Naive B cell (primary cell): ENCODE measurements around the gene THADA. TPM values are rescaled to one million over a fixed set of nuclear protein-coding genes. Genes with fewer than 3 reads are reported as not detected.
A peak's percentile ranks its signal among the peaks of the same experiment; 100 is the strongest.
"Not testable (repeated sequence)": the region's sequence is repeated elsewhere in the genome, so short reads cannot be mapped to it uniquely, and the experiment has no call there.

Source experiments
- ATAC-seq, 2 donors: fragments of 150-1000 bp; cut with Tn5 transposase; 2 replicates each; pipeline ENCODE4 v1.10.0; 2021; ENCODE audit warnings: low read depth in 2 of 2, mild to moderate bottlenecking in 2 of 2, moderate library complexity in 2 of 2
- DNase-seq: peaks from one replicate; pipeline ENCODE4 v3.0.0; 2022
- H3K27ac Mint-ChIP-seq, 6 donors: one replicate each; pipeline ENCODE4 v1.8.0; 2020 to 2022; ENCODE audit warnings: mild to moderate bottlenecking in 6 of 6, mixed read lengths in 6 of 6, moderate library complexity in 5 of 6, inconsistent platforms in 2 of 6
- H3K27me3 Mint-ChIP-seq, 3 donors: one replicate each; pipeline ENCODE4 v1.8.0; 2021 to 2022; ENCODE audit warnings: mixed read lengths in 3 of 3, mild to moderate bottlenecking in 1 of 3
- H3K36me3 Mint-ChIP-seq, 2 donors: one replicate each; pipeline ENCODE4 v1.8.0; 2020 to 2022; ENCODE audit warnings: mixed read lengths in 2 of 2, inconsistent platforms in 1 of 2, mild to moderate bottlenecking in 1 of 2
- H3K4me1 Mint-ChIP-seq, 3 donors: one replicate each; pipeline ENCODE4 v1.8.0; 2020 to 2022; ENCODE audit warnings: mixed read lengths in 3 of 3, inconsistent platforms in 1 of 3, mild to moderate bottlenecking in 1 of 3, moderate library complexity in 1 of 3
- H3K4me3 Mint-ChIP-seq, 8 donors: one replicate each; pipeline ENCODE4 v1.8.0; 2020 to 2022; ENCODE audit warnings: mild to moderate bottlenecking in 8 of 8, mixed read lengths in 8 of 8, moderate library complexity in 8 of 8, inconsistent platforms in 2 of 8
- H3K9me3 Mint-ChIP-seq, 7 donors: one replicate each; pipeline ENCODE4 v1.8.0; 2020 to 2022; ENCODE audit warnings: mixed read lengths in 7 of 7, mild to moderate bottlenecking in 5 of 7, inconsistent platforms in 2 of 7, moderate library complexity in 1 of 7
- polyA plus RNA-seq, 6 donors: library from polyadenylated mRNA; unstranded; fragments of 300-500 nt; fragmentation: Illumina TruSeq; gene quantifications; one replicate each; pipeline ENCODE4 v1.2.3, GENCODE V29; 2021; ENCODE audit warnings: low read depth in 6 of 6

THADA gene
- polyA plus RNA-seq, 6 donors from 2014 or later: 8.3 to 20.2 (median 13.0) TPM

DNA sequence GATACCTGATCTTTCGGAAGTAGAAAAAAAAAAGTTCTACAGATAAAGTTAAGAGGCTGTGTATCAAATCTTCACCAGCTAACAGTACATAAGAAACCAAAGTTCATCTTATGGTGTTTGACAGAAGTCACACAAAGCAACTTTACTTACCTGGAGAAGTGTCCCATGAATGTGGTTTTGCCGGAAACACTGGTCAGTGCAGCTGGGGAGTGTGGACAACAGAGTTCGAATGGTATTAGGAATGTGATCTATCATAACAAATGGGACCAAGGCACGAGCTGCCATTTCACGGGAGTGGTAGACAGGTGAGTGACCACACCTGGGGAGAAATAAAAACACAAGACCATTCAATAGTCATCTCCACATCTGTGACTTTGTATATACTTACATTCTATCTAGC is 198.0 kb downstream of the THADA start:
- ATAC-seq: no peak
- H3K27ac Mint-ChIP-seq: peak overlapping the region in 2 of 6 donors; percentile 6 to 26

DNA sequence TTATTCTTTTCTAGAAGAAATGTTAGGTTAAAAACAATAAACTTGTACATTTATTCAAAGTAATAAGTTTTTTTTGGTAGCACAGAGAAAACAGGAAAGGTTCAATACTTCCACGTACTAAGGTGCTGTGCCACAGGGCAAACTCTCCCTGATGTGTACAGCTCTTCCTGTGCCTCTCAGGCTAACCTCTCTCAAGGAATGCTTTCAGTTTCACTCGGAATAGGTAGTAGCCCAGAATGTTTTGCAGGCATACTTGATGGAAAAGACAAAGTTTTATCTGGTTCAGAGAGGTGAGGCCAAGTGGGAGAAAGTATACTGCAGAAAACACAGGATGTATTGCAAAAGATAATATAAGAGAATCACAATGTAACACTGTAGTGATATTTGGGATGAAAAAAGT is 198.4 kb downstream of the THADA start:
- DNase-seq (no peak), ATAC-seq (no peak)
- peaks cover 0 to 1% (median 0%) of the 10 kb centered on the region in 3 donors for H3K4me1 Mint-ChIP-seq
- H3K4me3 Mint-ChIP-seq: no peak overlapping the region
- H3K9me3 Mint-ChIP-seq: no peaks in the 10 kb centered on the region
- peak overlapping the region in 1 of 6 donors; percentile 26 for H3K27ac Mint-ChIP-seq
- peaks cover 13 to 33% of the 10 kb centered on the region in 2 donors for H3K36me3 Mint-ChIP-seq
- no peaks in the 10 kb centered on the region for H3K27me3 Mint-ChIP-seq

More for the DNA sequence above, 198.0 kb downstream of the THADA start:
- Mint-ChIP-seq H3K27me3 (no peaks in the 10 kb centered on the region), H3K4me3 (no peak overlapping the region), H3K36me3 (peaks cover 13 to 32% of the 10 kb centered on the region in 2 donors), H3K4me1 (peaks cover 0 to 5% (median 0%) of the 10 kb centered on the region in 3 donors), H3K9me3 (no peaks in the 10 kb centered on the region)
- no peak for DNase-seq

DNA sequence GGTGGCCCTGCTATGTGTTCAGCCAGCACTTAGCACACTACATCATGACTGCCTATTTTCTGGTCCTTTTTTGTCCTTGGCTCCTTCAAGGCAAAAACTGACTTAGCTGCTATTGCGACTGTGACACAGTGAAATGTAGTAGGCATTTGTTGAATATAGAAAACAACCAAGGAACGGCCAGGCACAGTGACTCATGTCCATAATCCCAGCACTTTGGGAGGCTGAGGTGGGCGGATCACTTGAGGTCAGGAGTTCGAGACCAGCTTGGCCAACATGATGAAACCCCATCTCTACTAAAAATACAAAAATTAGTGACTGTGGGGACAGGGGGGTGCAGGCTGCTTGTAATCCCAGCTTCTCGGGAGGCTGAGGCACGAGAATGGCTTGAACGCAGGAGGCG is 199.5 kb downstream of the THADA start:
- not testable (repeated sequence) for DNase-seq, H3K27me3 Mint-ChIP-seq, H3K4me1 Mint-ChIP-seq, H3K4me3 Mint-ChIP-seq, ATAC-seq, H3K9me3 Mint-ChIP-seq
- Mint-ChIP-seq H3K36me3 (peaks cover 13 to 33% of the 10 kb centered on the region in 2 donors), H3K27ac (peak overlapping the region in 1 of 6 donors; percentile 15)

DNA sequence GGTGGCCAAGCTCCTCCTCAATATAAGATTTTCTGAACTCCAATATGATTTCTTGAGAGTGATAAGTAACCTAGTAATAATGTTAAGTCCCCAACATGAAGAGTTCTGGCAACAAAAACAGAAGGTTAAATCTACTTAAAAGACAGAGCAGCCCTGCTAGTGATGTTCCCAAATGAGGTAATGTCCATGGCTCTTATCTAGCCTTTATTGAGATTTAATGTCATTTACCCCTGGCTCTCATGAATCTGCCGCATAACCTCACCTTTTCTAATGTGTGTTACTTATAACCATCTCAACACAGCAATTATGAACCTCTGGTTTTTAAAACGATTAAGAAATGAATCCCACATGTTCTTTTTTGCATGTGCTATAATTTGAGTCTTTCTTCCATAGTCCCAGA is 201.9 kb downstream of the THADA start:
- Mint-ChIP-seq H3K27me3 (no peaks in the 10 kb centered on the region), H3K27ac (peak overlapping the region in 1 of 6 donors; percentile 36), H3K4me3 (no peak overlapping the region), H3K36me3 (peaks cover 22 to 29% of the 10 kb centered on the region in 2 donors), H3K4me1 (peaks cover 4 to 5% (median 5%) of the 10 kb centered on the region in 3 donors), H3K9me3 (no peaks in the 10 kb centered on the region)
- ATAC-seq (no peak), DNase-seq (no peak)

DNA sequence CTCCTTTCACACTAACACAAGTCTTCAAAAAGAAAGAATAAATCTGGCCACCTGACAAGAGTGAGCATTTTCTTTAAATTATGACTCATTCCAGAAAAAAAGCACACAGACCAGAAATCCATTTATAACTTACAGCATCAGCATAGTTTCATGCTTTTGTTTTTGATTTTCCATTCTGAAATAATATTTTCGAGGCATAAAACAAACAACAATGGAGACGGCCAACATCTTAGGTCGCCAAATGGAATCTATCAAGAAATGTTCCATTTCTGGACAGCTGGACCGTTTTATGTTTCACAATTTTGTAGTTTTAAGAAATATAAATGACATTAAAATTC is 204.0 kb downstream of the THADA start:
- H3K27ac Mint-ChIP-seq: no peak overlapping the region
- no peak for DNase-seq
- H3K4me1 Mint-ChIP-seq: peaks cover 4 to 5% (median 5%) of the 10 kb centered on the region in 3 donors
- no peaks in the 10 kb centered on the region for H3K9me3 Mint-ChIP-seq
- ATAC-seq: no peak
- H3K27me3 Mint-ChIP-seq: no peaks in the 10 kb centered on the region
- H3K4me3 Mint-ChIP-seq: no peak overlapping the region
- H3K36me3 Mint-ChIP-seq: peaks cover 9% of the 10 kb centered on the region in 2 donors

DNA sequence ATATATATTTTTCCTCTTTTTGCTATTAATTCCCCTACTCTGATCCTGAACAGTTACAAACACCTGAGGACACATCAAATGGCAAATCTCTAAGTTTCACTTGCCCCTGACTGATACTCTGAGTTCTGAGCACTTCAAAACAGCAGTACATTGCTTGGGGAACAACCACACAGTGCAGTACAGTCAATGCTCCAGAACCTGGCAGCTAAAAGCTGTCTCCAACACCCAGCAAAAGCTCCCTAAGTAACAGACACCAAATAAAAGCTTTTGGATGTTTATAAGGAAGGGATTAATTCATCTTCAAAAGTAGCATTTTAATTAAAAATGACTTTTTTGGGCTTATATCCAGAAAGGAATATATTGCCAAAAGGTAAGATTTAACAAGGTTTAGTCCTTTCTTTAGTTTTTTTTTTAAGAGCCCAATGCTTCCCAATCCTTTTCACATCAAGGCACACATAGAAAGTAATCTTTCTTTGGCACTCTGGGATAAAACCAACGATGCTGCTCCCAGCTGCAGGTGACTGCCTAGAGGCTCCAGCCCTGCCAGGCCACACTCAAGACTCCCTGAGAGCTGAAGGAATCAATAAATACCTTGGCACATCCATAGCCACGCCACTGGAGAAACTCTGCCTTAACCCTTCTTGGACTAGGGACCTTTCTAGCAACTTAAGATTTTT is 204.5 kb downstream of the THADA start:
- H3K27me3 Mint-ChIP-seq: no peaks in the 10 kb centered on the region
- H3K4me1 Mint-ChIP-seq: peaks cover 4 to 5% (median 5%) of the 10 kb centered on the region in 3 donors
- peak overlapping the region in 1 of 6 donors; percentile 8 for H3K27ac Mint-ChIP-seq
- no peak for DNase-seq
- no peak for ATAC-seq
- no peaks in the 10 kb centered on the region for H3K9me3 Mint-ChIP-seq
- H3K4me3 Mint-ChIP-seq: no peak overlapping the region
- peaks cover 9% of the 10 kb centered on the region in 2 donors for H3K36me3 Mint-ChIP-seq

DNA sequence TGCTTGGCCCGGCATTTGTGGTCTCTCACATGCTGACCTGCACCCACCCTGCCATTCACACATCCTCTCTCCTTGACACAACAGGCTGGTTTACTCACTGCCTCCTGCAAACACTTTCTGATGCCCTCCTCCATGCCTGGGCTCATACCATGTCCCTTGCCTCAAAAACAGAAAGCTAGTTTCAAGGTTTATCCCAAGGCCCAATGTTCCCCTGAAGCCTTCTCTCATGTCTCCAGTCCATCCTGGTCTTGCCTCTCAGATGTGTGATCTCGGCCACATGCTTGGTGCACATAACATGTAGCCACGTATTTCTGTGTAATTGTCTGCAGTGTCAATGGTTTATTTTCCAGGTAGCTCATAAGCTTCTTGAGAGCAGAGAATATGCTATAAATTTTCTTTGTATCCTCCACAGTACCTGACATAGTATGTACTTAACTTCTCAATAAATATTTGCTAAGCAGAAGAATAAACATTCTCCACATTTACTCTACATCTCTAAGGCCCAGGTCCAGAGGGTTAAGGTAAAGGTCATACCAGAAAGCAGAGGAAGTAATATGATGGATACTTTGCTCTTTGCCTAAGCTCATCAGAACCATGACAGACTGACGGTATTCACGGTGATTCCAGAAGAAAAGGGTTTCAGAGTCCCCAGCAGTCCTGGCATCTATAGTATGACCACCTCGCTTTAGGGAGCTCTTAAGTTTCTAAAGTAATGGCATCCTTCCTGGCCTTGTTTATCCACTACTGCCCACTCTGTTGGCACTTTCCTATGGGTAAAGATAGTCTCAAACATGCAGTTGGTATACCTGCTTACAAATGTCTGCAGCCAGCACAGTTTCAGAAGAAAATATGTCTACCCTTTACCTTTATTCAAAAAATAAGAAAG is 206.0 kb downstream of the THADA start:
- ATAC-seq: no peak
- no peak overlapping the region for H3K4me3 Mint-ChIP-seq
- peak overlapping the region in 1 of 6 donors; percentile 16 for H3K27ac Mint-ChIP-seq
- no peaks in the 10 kb centered on the region for H3K27me3 Mint-ChIP-seq
- no peaks in the 10 kb centered on the region for H3K9me3 Mint-ChIP-seq
- H3K4me1 Mint-ChIP-seq: peaks cover 4 to 5% (median 5%) of the 10 kb centered on the region in 3 donors
- no peak for DNase-seq
- peaks cover 9% of the 10 kb centered on the region in 2 donors for H3K36me3 Mint-ChIP-seq

DNA sequence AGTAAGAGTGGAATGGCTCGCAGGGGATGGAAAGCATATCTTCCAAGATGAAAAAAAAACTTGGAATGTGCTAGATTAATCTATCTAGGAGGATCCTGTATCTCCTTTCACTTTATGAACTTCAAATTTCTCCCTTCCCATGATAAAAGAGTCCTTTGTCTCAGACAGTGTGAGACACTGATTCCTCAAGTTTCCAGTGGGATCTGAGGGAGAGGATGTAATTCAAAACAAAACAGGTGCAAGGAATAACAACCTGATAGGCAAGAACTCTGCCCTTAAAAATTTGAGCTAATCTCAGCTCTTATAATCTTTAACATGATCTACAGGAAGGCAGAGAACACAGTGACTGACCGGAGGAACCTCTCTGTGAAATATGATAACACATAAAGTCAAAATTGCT is 207.5 kb downstream of the THADA start:
- H3K4me3 Mint-ChIP-seq: no peak overlapping the region
- no peaks in the 10 kb centered on the region for H3K27me3 Mint-ChIP-seq
- H3K27ac Mint-ChIP-seq: peak overlapping the region in 1 of 6 donors; percentile 22
- peaks cover 4 to 9% (median 5%) of the 10 kb centered on the region in 3 donors for H3K4me1 Mint-ChIP-seq
- H3K36me3 Mint-ChIP-seq: peaks cover 9% of the 10 kb centered on the region in 2 donors
- DNase-seq (no peak), ATAC-seq (no peak)
- no peaks in the 10 kb centered on the region for H3K9me3 Mint-ChIP-seq

DNA sequence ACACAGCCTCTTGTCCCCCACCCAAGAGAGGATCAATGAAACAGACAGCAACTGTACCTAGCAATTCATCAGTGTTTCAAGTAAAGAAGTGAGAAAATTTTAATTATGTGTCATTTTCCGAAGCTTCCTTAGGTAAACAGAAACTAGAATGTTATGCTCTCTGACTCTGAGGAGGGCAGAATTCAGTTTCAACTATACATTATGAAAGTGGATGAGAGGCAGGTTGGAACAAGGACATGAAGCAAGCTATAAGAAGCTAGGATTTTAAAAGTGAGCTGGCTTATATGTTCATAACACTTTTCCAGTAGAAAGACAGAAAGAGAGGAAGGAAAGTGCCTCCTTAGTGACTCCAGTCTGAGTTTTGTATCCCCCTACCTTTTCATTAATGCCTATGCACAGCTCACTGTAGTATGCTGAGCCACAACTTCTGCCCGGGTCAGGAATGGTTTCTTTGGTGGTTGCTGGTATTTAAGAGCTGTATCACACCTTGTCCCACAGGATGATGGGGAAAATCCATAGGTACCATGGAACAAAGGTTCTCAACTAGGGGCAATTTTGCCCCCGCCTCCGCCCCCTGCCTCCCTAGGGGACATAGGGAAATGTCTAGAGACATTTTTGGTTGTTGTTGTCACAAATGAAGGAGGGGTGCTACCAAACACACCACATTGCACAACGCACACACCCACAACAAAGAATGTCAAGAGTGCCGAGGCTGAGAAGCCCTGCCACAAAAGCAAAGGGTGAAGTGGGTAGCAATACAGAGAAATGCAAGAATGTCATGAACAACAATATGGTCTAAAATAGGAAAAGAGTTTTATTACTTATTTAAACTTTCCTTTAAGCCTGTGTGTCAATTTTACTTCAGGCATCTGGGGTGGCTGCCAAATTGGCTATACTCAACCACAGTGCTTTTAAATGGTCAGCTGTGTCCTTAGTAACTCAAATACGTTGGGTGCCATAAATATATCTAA is 208.5 kb downstream of the THADA start:
- Mint-ChIP-seq H3K27ac (peak overlapping the region in 2 of 6 donors; percentile 41 to 49), H3K9me3 (no peaks in the 10 kb centered on the region), H3K27me3 (no peaks in the 10 kb centered on the region), H3K4me1 (peaks cover 4 to 9% (median 5%) of the 10 kb centered on the region in 3 donors), H3K4me3 (peak overlapping the region in 1 of 8 donors; percentile 2), H3K36me3 (peaks cover 5 to 9% of the 10 kb centered on the region in 2 donors)
- no peak for DNase-seq
- ATAC-seq: no peak

DNA sequence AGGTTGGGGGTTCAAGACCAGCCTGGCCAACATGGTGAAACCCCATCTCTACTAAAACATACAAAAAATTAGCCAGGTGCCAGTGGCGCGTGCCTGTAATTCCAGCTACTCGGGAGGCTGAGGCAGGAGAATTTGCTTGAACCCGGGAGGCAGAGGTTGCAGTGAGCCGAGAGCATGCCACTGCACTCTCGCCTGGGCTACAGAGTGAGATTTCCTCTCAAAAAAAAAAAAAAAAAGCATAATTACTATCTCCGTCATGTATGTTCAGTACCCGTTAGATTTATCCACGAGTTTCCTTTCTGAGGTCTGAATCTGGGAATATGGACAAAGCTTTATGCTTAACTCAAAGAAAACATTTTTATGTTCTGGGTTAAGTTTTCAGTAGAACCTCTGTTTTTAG is 209.2 kb downstream of the THADA start:
- not testable (repeated sequence) for DNase-seq, H3K27me3 Mint-ChIP-seq, ATAC-seq, H3K36me3 Mint-ChIP-seq, H3K4me1 Mint-ChIP-seq, H3K9me3 Mint-ChIP-seq
- peak overlapping the region in 3 of 6 donors; percentile 41 to 51 (median 49) for H3K27ac Mint-ChIP-seq
- H3K4me3 Mint-ChIP-seq: peak overlapping the region in 1 of 8 donors; percentile 2

DNA sequence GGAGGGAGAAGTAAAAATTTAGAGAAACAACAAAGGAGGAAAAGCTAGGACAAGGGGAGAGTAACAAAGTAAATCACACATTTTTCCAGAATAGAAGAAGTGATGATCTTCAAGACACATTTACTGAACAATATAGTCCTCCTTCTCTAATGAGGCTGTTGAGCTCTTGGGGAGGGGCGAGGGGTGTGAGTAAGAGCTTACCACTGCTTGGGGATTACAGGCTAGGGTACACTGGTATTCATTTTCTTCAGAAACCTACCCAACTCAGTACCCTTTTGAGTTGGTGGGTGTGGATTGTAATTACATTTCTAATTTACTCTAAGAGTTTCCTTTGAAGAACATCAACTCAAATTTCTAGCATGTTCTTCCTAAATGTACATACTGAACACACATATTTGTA is 211.7 kb downstream of the THADA start:
- H3K27me3 Mint-ChIP-seq: no peaks in the 10 kb centered on the region
- H3K9me3 Mint-ChIP-seq: peaks cover 0 to 1% (median 0%) of the 10 kb centered on the region in 7 donors
- no peak overlapping the region for H3K27ac Mint-ChIP-seq
- no peak overlapping the region for H3K4me3 Mint-ChIP-seq
- DNase-seq (no peak), ATAC-seq (no peak)
- H3K36me3 Mint-ChIP-seq: peaks cover 14 to 18% of the 10 kb centered on the region in 2 donors
- H3K4me1 Mint-ChIP-seq: peaks cover 0 to 5% (median 4%) of the 10 kb centered on the region in 3 donors

DNA sequence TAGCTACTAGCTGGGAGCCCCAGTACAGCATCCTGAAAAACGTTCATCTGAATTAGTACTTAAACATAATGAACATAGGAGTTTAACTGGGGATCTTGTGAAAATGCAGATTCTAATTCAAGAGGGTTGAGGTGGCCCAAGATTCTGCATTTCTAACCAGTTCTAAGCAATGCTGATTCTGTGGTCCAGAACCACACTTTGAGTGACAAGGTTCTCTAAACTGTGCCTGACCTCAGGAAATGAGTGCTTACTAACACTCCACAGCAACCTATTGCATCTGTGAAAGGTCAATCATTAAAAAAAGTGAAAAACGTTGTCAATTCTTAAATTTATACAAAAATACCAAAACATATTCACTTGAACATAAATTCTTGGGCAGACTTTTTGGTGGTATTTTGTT is 212.3 kb downstream of the THADA start:
- H3K27me3 Mint-ChIP-seq: no peaks in the 10 kb centered on the region
- H3K9me3 Mint-ChIP-seq: peaks cover 0 to 5% (median 0%) of the 10 kb centered on the region in 7 donors
- no peak for ATAC-seq
- H3K4me1 Mint-ChIP-seq: peaks cover 0 to 5% (median 4%) of the 10 kb centered on the region in 3 donors
- no peak for DNase-seq
- no peak overlapping the region for H3K4me3 Mint-ChIP-seq
- peaks cover 20 to 23% of the 10 kb centered on the region in 2 donors for H3K36me3 Mint-ChIP-seq
- H3K27ac Mint-ChIP-seq: no peak overlapping the region

DNA sequence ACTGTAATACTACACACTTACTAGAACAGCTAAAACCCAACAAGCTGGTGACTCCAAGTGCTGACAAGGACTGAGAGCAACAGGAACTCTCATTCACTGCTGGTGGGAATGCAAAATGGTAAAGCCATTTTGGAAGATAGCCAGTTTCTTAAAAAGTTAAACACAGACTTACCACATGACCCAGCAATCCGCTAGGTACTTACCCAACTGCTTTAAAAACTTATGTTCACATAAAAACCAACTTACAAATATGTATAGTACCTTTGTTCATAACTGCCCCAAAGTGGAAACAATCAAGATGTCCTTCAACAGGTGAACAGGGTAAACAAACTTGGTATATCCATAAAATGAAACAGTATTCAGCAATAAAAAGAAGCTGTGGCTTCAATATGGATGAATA is 216.3 kb downstream of the THADA start:
- DNase-seq (no peak), ATAC-seq (no peak)
- no peak overlapping the region for H3K4me3 Mint-ChIP-seq
- peaks cover 21 to 33% of the 10 kb centered on the region in 2 donors for H3K36me3 Mint-ChIP-seq
- peak overlapping the region in 1 of 6 donors; percentile 3 for H3K27ac Mint-ChIP-seq
- peaks cover 0 to 5% (median 4%) of the 10 kb centered on the region in 3 donors for H3K4me1 Mint-ChIP-seq
- peaks cover 0 to 8% (median 2%) of the 10 kb centered on the region in 7 donors for H3K9me3 Mint-ChIP-seq
- H3K27me3 Mint-ChIP-seq: no peaks in the 10 kb centered on the region
